GM12878 (cell line): ENCODE data around the gene TMEM150A. TPM values are rescaled to one million over a fixed set of nuclear protein-coding genes. Genes with fewer than 3 reads are reported as not detected.

Experiments used
- ATAC-seq: fragments of 200-7000 bp; cut with Tn5 transposase; 3 replicates; pipeline ENCODE4 v1.9.1; 2020; ENCODE audit warnings: mild to moderate bottlenecking, moderate library complexity
- BruUV-seq: library from RNA; stranded (reverse); fragments of 400-500 nt; replicated peaks from 2 replicates; lab custom pipeline; 2021; lab: Mats Ljungman, UMichigan
- CTCF ChIA-PET: fragments of 300-600 bp; sonication (Branson Sonifier 250); formaldehyde crosslinking; extraction: SDS; loops from one replicate; lab custom pipeline; 2021; ENCODE audit warnings: inconsistent platforms; lab: Yijun Ruan, JAX
- POLR2A ChIA-PET: fragments of 350-600 bp; formaldehyde crosslinking; extraction: SDS; loops from one replicate; lab custom pipeline; 2021; ENCODE audit warnings: inconsistent platforms; lab: Charles Lee
- RAD21 ChIA-PET: fragments of 300-600 bp; sonication (Branson Sonifier 250); formaldehyde crosslinking; loops from one replicate; lab custom pipeline; 2023; ENCODE audit warnings: antibody characterized with exemption; ENCODE audit not compliant: unreplicated experiment; lab: Charles Lee
- SMC1A ChIA-PET: fragments of 300-600 bp; sonication (Branson Sonifier 250); formaldehyde crosslinking; loops from one replicate; lab custom pipeline; 2023; ENCODE audit not compliant: unreplicated experiment, uncharacterized antibody; lab: Charles Lee
- DNase-seq: peaks from one replicate; pipeline ENCODE4 v3.0.0-alpha.2; 2011; ENCODE audit warnings: low read depth, low spot score
- FAIRE-seq: peaks from 3 replicates; lab custom pipeline; 2011; peaks lifted over from hg19 to GRCh38; lab: Jason Lieb, UNC
- H2AFZ ChIP-seq: 2 replicates; pipeline ENCODE4 v1.6.0; 2011; ENCODE audit warnings: low read depth, low read length, control low read depth; ENCODE audit not compliant: control insufficient read depth
- H3K27ac ChIP-seq: 2 replicates; pipeline ENCODE4 v1.5.1; 2011; ENCODE audit warnings: control low read depth; ENCODE audit not compliant: control insufficient read depth, insufficient read depth
- H3K27me3 ChIP-seq, 2 experiments: replicated peaks in 1 of 2; 2 replicates each; pipeline versions ENCODE4 v1.6.0 to v1.6.1; 2011; ENCODE audit warnings: low read length in 1 of 2; ENCODE audit not compliant: control insufficient read depth in 2 of 2, insufficient read depth in 2 of 2
- H3K36me3 ChIP-seq, 2 experiments: 2 replicates each; pipeline ENCODE4 v1.5.1; 2011; ENCODE audit warnings: low read length in 1 of 2; ENCODE audit not compliant: control insufficient read depth in 2 of 2, insufficient read depth in 2 of 2
- H3K4me1 ChIP-seq: 2 replicates; pipeline ENCODE4 v1.6.1; 2011; ENCODE audit warnings: mild to moderate bottlenecking, low read length, moderate library complexity, mixed read lengths; ENCODE audit not compliant: control insufficient read depth, insufficient read depth
- H3K4me2 ChIP-seq: 2 replicates; pipeline ENCODE4 v1.6.0; 2011; ENCODE audit warnings: control low read depth; ENCODE audit not compliant: control insufficient read depth, insufficient read depth
- H3K4me3 ChIP-seq: fragments of 200-600 bp; sonication (generic); 2 replicates; pipeline ENCODE4 v1.5.1; 2016
- H3K79me2 ChIP-seq: 2 replicates; pipeline ENCODE4 v1.6.0; 2011; ENCODE audit warnings: low read length; ENCODE audit not compliant: control insufficient read depth, insufficient read depth
- H3K9ac ChIP-seq: 2 replicates; pipeline ENCODE4 v1.8.0; 2011; ENCODE audit warnings: low read length, control low read depth, mixed read lengths; ENCODE audit not compliant: control insufficient read depth, insufficient read depth
- H3K9me3 ChIP-seq: replicated peaks from 3 replicates; pipeline ENCODE4 v1.5.1; 2011; ENCODE audit warnings: mild to moderate bottlenecking, low read length; ENCODE audit not compliant: control insufficient read depth, insufficient read depth
- H4K20me1 ChIP-seq: 2 replicates; pipeline ENCODE4 v1.6.0; 2011; ENCODE audit not compliant: control insufficient read depth, insufficient read depth
- BCL3 ChIP-seq: IDR thresholded peaks from 2 replicates; pipeline ENCODE4 v1.6.1; 2011; ENCODE audit warnings: borderline replicate concordance, low read depth, mild to moderate bottlenecking, moderate library complexity, low read length; ENCODE audit not compliant: insufficient read depth, poor library complexity, severe bottlenecking
- CBFB ChIP-seq: IDR thresholded peaks from 2 replicates; pipeline ENCODE4 v1.6.1; 2016; ENCODE audit warnings: antibody characterized with exemption, low read depth
- CEBPB ChIP-seq, 2 experiments: fragments of 150-350 bp in 1 of 2; IDR thresholded peaks; 2 replicates each; pipeline ENCODE4 v1.6.1; 2012 to 2014; ENCODE audit warnings: low read depth in 2 of 2, low read length in 2 of 2, borderline replicate concordance in 1 of 2, inconsistent platforms in 1 of 2
- CEBPZ ChIP-seq: fragments of 150-350 bp; IDR thresholded peaks from 2 replicates; pipeline ENCODE4 v1.6.1; 2016; ENCODE audit warnings: low read depth, low read length
- EZH2 ChIP-seq: IDR thresholded peaks from 2 replicates; pipeline ENCODE4 v1.6.1; 2012; ENCODE audit warnings: low read depth, mild to moderate bottlenecking, control low read depth, inconsistent platforms, low read length, borderline replicate concordance; ENCODE audit not compliant: control insufficient read depth
- GATAD2B ChIP-seq: fragments of 450-650 bp; conservative IDR thresholded peaks from 2 replicates; pipeline ENCODE4 v1.6.1; 2017; ENCODE audit warnings: low read depth, mild to moderate bottlenecking, moderate library complexity
- HSF1 ChIP-seq: fragments of 150-350 bp; IDR thresholded peaks from 2 replicates; pipeline ENCODE4 v1.6.1; 2014; ENCODE audit warnings: mild to moderate bottlenecking, low read depth, low read length
- MTA2 ChIP-seq: fragments of 450-650 bp; IDR thresholded peaks from 2 replicates; pipeline ENCODE4 v1.6.1; 2016; ENCODE audit warnings: low read depth, mild to moderate bottlenecking, moderate library complexity
- POLR2AphosphoS5 ChIP-seq: IDR thresholded peaks from 2 replicates; pipeline ENCODE4 v1.6.1; 2011; ENCODE audit warnings: mild to moderate bottlenecking, low read length, inconsistent platforms
- RAD21 ChIP-seq: IDR thresholded peaks from 2 replicates; pipeline ENCODE4 v1.6.1; 2011; ENCODE audit warnings: mild to moderate bottlenecking, low read depth, low read length, moderate library complexity; ENCODE audit not compliant: insufficient read depth
- RELB ChIP-seq: fragments of 450-650 bp; IDR thresholded peaks from 2 replicates; pipeline ENCODE4 v1.6.1; 2017; ENCODE audit warnings: low read depth, mild to moderate bottlenecking, moderate library complexity
- SREBF1 ChIP-seq: IDR thresholded peaks from 2 replicates; pipeline ENCODE4 v1.6.1; 2012; ENCODE audit warnings: mild to moderate bottlenecking, low read length
- WGBS: methylation state at CpG from one replicate; pipeline ENCODE4 v1.1.6; 2016; ENCODE audit warnings: low lambda C conversion rate; ENCODE audit not compliant: insufficient replicate concordance, insufficient coverage; ENCODE audit errors: missing lambda C conversion rate; 5-methylcytosine and 5-hydroxymethylcytosine counted together
- in situ Hi-C: fragments of 300-500 bp; cut with MboI; formaldehyde crosslinking; loops from 9 replicates; pipeline ENCODE4 v1.14.3; 2018; ENCODE audit warnings: mixed read lengths
- intact Hi-C: fragments of 100-400 bp; cut with micrococcal nuclease; formaldehyde crosslinking; loops from one replicate; pipeline ENCODE4 v1.14.2; 2022; ENCODE audit not compliant: unreplicated experiment
- polyA plus RNA-seq, 11 experiments: library from polyadenylated mRNA; depleted of rRNA in 4 of 11; unstranded in 6 of 11; stranded (reverse) in 5 of 11; fragments of >200 nt; fragmentation: Nextera tagmentation in 4 of 11; fragmentation: Illumina TruSeq in 1 of 11; extraction: Ambion mirVana in 4 of 11; extraction: Trizol in 1 of 11; gene quantifications; 1 replicate in 1 of 11; 2 replicates in 10 of 11; pipeline versions ENCODE4 v1.2.1 to v1.2.3, GENCODE V29; 2011 to 2016; ENCODE audit warnings: inconsistent platforms in 2 of 11, missing spikeins in 2 of 11, low read depth in 1 of 11
- total RNA-seq, 4 experiments: library from RNA; depleted of rRNA in 3 of 4; stranded (reverse); fragments of >200 nt in 3 of 4; fragmentation: Illumina TruSeq in 1 of 4; extraction: Trizol in 1 of 4; gene quantifications; 2 replicates each; pipeline versions ENCODE4 v1.2.1 to v1.2.3, GENCODE V29; 2013 to 2021

The TMEM150A gene
- total and polyA plus RNA-seq, 10 of the 15 experiments (the other 5 are each of a cell fraction or from before 2014, with no cell fraction given), result 0.45 to 4.4 (median 2.6) TPM

- no peak overlapping the region for H3K4me2 ChIP-seq
- 80% methylated on average over 5 of the region's 5 CpGs for WGBS
- CTCF ChIA-PET, result interaction anchor here (1.0 kb wide), 1 partner anchor 39 kb away, joined by 3 read pairs; no protein-coding TSS in a partner anchor
- H4K20me1 ChIP-seq, result no peaks in the 10 kb centered on the region
- ATAC-seq, result no peak
- H3K36me3 ChIP-seq, result peaks cover 0 to 14% of the 10 kb centered on the region in 2 experiments; a peak in 3 of 4 replicates
- TSS peak; percentile 61 for BruUV-seq
- no peak for DNase-seq
- H3K79me2 ChIP-seq, result peaks cover 28% of the 10 kb centered on the region
- RAD21 ChIA-PET, result no interaction called here
- H3K9me3 ChIP-seq, result no peaks in the 10 kb centered on the region
- in situ Hi-C loops, result no loop called here
- POLR2A ChIA-PET, result interaction anchor here (0.6 to 3.8 kb wide), 4 partner anchors 15 to 34 kb away, joined by 3 to 57 read pairs (median 19); partner anchors contain the start of genes C2orf68, GGCX and VAMP8
- 0 out of 2 replicates have a peak overlapping the region, but pooled peaks have one; percentile 97 for H3K4me3 ChIP-seq
- H3K27me3 ChIP-seq, result no peaks in the 10 kb centered on the region
- no peak overlapping the region for H2AFZ ChIP-seq
- H3K9ac ChIP-seq, result no peak overlapping the region
- intact Hi-C loops, result no loop called here
- no peak for FAIRE-seq
- TF ChIP-seq GATAD2B (no peak), POLR2AphosphoS5 (no peak), SREBF1 (no peak), RELB (no peak), EZH2 (no peak), CBFB (no peak), BCL3 (no peak), CEBPB (IDR thresholded peaks at IDR 0.05; ENCODE audit: borderline replicate concordance in 1 of 2, low read depth in 2 of 2, low read length in 2 of 2) (no peak), RAD21 (no peak), CEBPZ (no peak), HSF1 (no peak), MTA2 (no peak)
- H3K4me1 ChIP-seq, result peaks cover 9% of the 10 kb centered on the region
- SMC1A ChIA-PET, result interaction anchor here (1.2 to 3.2 kb wide), 2 partner anchors 19 to 45 kb away, joined by 3 to 20 read pairs; partner anchors contain the start of gene VAMP8
- H3K27ac ChIP-seq, result no peak overlapping the region
These were observed 5.3 kb downstream of the TMEM150A start for GRCh38 chr2:85597241-85597640.
